ENCODE data around the gene SLC39A13. TPM values are rescaled to one million over a fixed set of nuclear protein-coding genes. Genes with fewer than 3 reads are reported as not detected.

SLC39A13 gene
- total and polyA plus RNA-seq, 2 of the 13 experiments (the other 11 are each of a cell fraction or from before 2014, with no cell fraction given), result 15.3 to 30.5 TPM

DNA sequence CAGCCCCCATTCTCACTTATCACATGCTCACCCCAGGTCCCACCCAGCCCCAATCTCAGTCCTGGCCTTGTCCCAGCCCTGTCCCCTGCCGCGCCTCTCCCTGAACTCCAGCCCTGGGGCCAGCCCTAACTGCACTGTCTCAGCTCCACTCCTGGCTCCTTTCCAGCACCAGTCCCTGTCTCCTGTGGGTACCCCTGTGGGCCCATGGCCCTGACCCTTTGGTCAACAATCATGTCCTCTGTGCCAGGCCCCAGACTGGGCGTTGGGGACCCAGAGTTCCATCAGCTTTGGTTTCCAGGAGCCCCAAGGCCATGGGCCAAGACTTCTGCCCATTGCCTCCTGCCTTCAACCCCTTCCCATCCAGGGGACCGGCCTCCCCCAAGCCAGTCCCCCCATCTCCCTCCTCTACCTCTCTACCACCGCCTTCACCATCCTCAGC lies 30.8 kb upstream of the SLC39A13 start:
- Histone ChIP-seq H3K79me2 (ENCODE audit: insufficient read depth, low read length) (no peaks in the 10 kb centered on the region), H3K4me2 (ENCODE audit: low read depth, low read length) (no peak overlapping the region), H3K27me3 (ENCODE audit: control insufficient read depth in 1 of 2, insufficient read depth in 2 of 2, low read length in 2 of 2) (peaks cover 2 to 4% of the 10 kb centered on the region in 2 experiments; a peak in 1 of 5 replicates), H4K20me1 (ENCODE audit: insufficient read depth, low read length) (no peaks in the 10 kb centered on the region), H3K4me3 (replicated peaks in 1 of 3; ENCODE audit: insufficient read depth in 1 of 3, low read depth in 2 of 3, low read length in 3 of 3) (no peak overlapping the region), H3K4me1 (ENCODE audit: insufficient read depth, low read length) (peaks cover 12% of the 10 kb centered on the region; the same call in 1 of the 2 replicates), H3K9me3 (ENCODE audit: low read length) (no peaks in the 10 kb centered on the region), H3K27ac (ENCODE audit: extremely low read length, insufficient read depth, low read length) (no peak overlapping the region), H3K36me3 (replicated peaks in 1 of 2; ENCODE audit: control insufficient read depth in 1 of 2, insufficient read depth in 2 of 2, low read length in 2 of 2) (no peaks in the 10 kb centered on the region), H2AFZ (ENCODE audit: low read length) (no peak overlapping the region), H3K9ac (ENCODE audit: insufficient read depth, low read depth, low read length) (no peak overlapping the region)
- intact Hi-C loops (cut with micrococcal nuclease; ENCODE audit: unreplicated experiment) (no loop called here), in situ Hi-C loops (cut with HindIII; ENCODE audit: extremely low pct_ligation_motif_present, low pct_unique_long_range_greater_than_20kb) (loop anchor here (10.0 kb wide), 1 partner anchor 77 kb away; no protein-coding TSS in a partner anchor)
- WGBS (ENCODE audit: low lambda C conversion rate), result 12% methylated on average over 5 of the region's 5 CpGs
- peak; percentile 20; the same call in 2 of the 3 replicates for ATAC-seq
- CTCF ChIA-PET (ENCODE audit: low intra/inter-chr PET ratio, low total read pairs), result no interaction called here
- no peak for FAIRE-seq
- POLR2A ChIA-PET, result no interaction called here
- no peak for TF ChIP-seq NFYC (CRISPR knock-in tag; IDR thresholded peaks at IDR 0.05)
- TF ChIP-seq ZNF235 (CRISPR knock-in tag; IDR thresholded peaks at IDR 0.05; ENCODE audit: borderline replicate concordance), result no peak
- no peak for TF ChIP-seq ZNF670 (CRISPR knock-in tag; IDR thresholded peaks at IDR 0.05; ENCODE audit: borderline replicate concordance)
- DNase-seq (ENCODE audit: low spot score), result no peak
- no TSS peak for BruUV-seq (replicated peaks)

DNA sequence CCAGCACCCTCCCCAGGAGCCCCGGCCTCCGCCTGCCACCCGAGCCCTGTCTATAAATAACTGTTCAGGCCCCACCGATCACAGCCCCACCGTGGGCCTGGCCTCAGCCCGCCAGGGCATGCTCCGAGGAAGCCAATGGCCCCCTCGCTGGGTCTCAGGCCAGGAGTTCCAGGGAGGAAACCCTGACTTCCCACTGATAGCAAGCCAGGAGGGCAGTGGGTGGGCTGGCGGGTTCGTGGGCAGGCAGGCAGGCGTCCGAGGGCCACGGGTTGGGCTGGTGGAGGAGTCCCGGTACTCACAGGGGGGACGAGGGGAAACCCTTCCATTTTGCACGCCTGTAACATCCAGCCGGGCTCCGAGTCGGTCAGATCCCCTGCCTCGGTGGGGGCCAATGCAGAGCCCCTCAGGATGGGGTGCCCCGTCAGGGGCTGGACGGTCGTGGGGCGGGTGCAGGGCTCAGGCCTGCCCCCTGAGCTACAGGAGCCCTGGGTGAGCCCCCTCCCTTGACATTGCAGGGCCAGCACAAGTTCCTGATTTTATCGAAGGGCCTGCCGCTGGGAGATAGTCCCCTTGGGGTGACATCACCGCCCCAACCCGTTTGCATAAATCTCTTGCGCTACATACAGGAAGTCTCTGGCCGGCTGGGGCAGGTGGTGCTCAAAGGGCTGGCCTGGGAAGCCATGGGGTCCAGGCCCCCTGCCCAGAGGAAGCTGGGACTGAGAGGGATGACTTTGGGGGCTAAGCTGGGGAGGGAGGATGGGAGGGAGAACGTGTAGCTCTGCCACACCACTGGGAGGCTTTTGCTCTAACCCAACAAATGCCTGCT lies 30.2 kb upstream of the SLC39A13 start, which contains the start of gene SPI1:
SPI1 (minus strand) TSS at position 538 of the 826 bp plus-strand sequence; CDS start at position 344, 194 bp downstream.
- H3K4me2 ChIP-seq (ENCODE audit: low read depth, low read length), result no peak within 1 kb of the TSS
- in situ Hi-C loops (cut with HindIII; ENCODE audit: extremely low pct_ligation_motif_present, low pct_unique_long_range_greater_than_20kb), result loop anchor here (10.0 kb wide), 1 partner anchor 77 kb away; no protein-coding TSS in a partner anchor
- CTCF ChIA-PET (ENCODE audit: low intra/inter-chr PET ratio, low total read pairs), result no interaction called here
- H3K79me2 ChIP-seq (ENCODE audit: insufficient read depth, low read length), result no peaks in the 10 kb centered on the region
- intact Hi-C loops (cut with micrococcal nuclease; ENCODE audit: unreplicated experiment), result no loop called here
- FAIRE-seq (no peak), DNase-seq (ENCODE audit: low spot score) (no peak), ATAC-seq (peak; percentile 6; the same call in 1 of the 3 replicates)
- peaks cover 12% of the 10 kb centered on the region; the same call in 1 of the 2 replicates for H3K4me1 ChIP-seq (ENCODE audit: insufficient read depth, low read length)
- H4K20me1 ChIP-seq (ENCODE audit: insufficient read depth, low read length), result no peaks in the 10 kb centered on the region
- H3K27me3 ChIP-seq (ENCODE audit: control insufficient read depth in 1 of 2, insufficient read depth in 2 of 2, low read length in 2 of 2), result peaks cover 2 to 8% of the 10 kb centered on the region in 2 experiments; a peak in 1 of 5 replicates
- H3K9me3 ChIP-seq (ENCODE audit: low read length), result no peaks in the 10 kb centered on the region
- BruUV-seq (replicated peaks), result no TSS peak
- H3K36me3 ChIP-seq (replicated peaks in 1 of 2; ENCODE audit: control insufficient read depth in 1 of 2, insufficient read depth in 2 of 2, low read length in 2 of 2), result no peaks in the 10 kb centered on the region
- H3K9ac ChIP-seq (ENCODE audit: insufficient read depth, low read depth, low read length), result no peak within 1 kb of the TSS
- 61% methylated on average over 19 of the region's 31 CpGs for WGBS (ENCODE audit: low lambda C conversion rate)
- POLR2A ChIA-PET, result no interaction called here
- H3K4me3 ChIP-seq (replicated peaks in 1 of 3; ENCODE audit: insufficient read depth in 1 of 3, low read depth in 2 of 3, low read length in 3 of 3), result no peak within 1 kb of the TSS
- no peak within 1 kb of the TSS for H2AFZ ChIP-seq (ENCODE audit: low read length)
- H3K27ac ChIP-seq (ENCODE audit: extremely low read length, insufficient read depth, low read length), result no peak within 1 kb of the TSS
- TF ChIP-seq FOXP4 (CRISPR knock-in tag; IDR thresholded peaks at IDR 0.05) (no peak), AGO1 (IDR thresholded peaks at IDR 0.05; ENCODE audit: low read depth, low read length, poor library complexity, severe bottlenecking) (no peak), FOXO1 (CRISPR knock-in tag; IDR thresholded peaks at IDR 0.05) (no peak), ONECUT2 (CRISPR knock-in tag; IDR thresholded peaks at IDR 0.05) (no peak), NR1H2 (CRISPR knock-in tag; IDR thresholded peaks at IDR 0.05; ENCODE audit: borderline replicate concordance, low read depth) (no peak), ZNF563 (CRISPR knock-in tag; IDR thresholded peaks at IDR 0.05) (no peak), ZNF33B (CRISPR knock-in tag; IDR thresholded peaks at IDR 0.05) (no peak), NFATC3 (CRISPR knock-in tag; IDR thresholded peaks at IDR 0.05) (no peak)
- TF ChIP-seq, protein P1, sequence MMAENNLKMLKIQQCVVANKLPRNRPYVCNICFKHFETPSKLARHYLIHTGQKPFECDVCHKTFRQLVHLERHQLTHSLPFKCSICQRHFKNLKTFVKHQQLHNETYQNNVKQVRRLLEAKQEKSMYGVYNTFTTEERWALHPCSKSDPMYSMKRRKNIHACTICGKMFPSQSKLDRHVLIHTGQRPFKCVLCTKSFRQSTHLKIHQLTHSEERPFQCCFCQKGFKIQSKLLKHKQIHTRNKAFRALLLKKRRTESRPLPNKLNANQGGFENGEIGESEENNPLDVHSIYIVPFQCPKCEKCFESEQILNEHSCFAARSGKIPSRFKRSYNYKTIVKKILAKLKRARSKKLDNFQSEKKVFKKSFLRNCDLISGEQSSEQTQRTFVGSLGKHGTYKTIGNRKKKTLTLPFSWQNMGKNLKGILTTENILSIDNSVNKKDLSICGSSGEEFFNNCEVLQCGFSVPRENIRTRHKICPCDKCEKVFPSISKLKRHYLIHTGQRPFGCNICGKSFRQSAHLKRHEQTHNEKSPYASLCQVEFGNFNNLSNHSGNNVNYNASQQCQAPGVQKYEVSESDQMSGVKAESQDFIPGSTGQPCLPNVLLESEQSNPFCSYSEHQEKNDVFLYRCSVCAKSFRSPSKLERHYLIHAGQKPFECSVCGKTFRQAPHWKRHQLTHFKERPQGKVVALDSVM (CRISPR knock-in tag; IDR thresholded peaks at IDR 0.05), result no peak
- TF ChIP-seq, protein P2, sequence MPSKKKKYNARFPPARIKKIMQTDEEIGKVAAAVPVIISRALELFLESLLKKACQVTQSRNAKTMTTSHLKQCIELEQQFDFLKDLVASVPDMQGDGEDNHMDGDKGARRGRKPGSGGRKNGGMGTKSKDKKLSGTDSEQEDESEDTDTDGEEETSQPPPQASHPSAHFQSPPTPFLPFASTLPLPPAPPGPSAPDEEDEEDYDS (CRISPR knock-in tag; IDR thresholded peaks at IDR 0.05), result no peak
